Measurements from ENCODE around the gene EIF4G3. TPM values are rescaled to one million over a fixed set of nuclear protein-coding genes. Genes with fewer than 3 reads are reported as not detected.

The EIF4G3 gene
- total and polyA plus RNA-seq, 10 of the 15 experiments (the other 5 are each of a cell fraction or from before 2014, with no cell fraction given), result 7.4 to 45.1 (median 29.1) TPM

- ATAC-seq (no peak), DNase-seq (ENCODE audit: low read depth, low spot score) (no peak), FAIRE-seq (no peak)
- intact Hi-C loops (cut with micrococcal nuclease; ENCODE audit: unreplicated experiment) (no loop called here), in situ Hi-C loops (cut with MboI) (no loop called here)
- H3K9me3 ChIP-seq (replicated peaks; ENCODE audit: control insufficient read depth, insufficient read depth, low read length), result no peaks in the 10 kb centered on the region
- TF ChIP-seq SREBF1 (IDR thresholded peaks at IDR 0.05; ENCODE audit: low read length) (no peak), HSF1 (IDR thresholded peaks at IDR 0.05; ENCODE audit: low read depth, low read length) (no peak), ZNF592 (IDR thresholded peaks at IDR 0.05) (no peak), E2F8 (IDR thresholded peaks at IDR 0.05; ENCODE audit: low read depth, partially characterized antibody) (no peak), CHD1 (IDR thresholded peaks at IDR 0.05; ENCODE audit: low read depth, low read length) (no peak), POLR2AphosphoS5 (IDR thresholded peaks at IDR 0.05; ENCODE audit: low read length) (no peak), E4F1 (IDR thresholded peaks at IDR 0.05; ENCODE audit: borderline replicate concordance, partially characterized antibody) (no peak)
- H3K27ac ChIP-seq (ENCODE audit: control insufficient read depth, insufficient read depth), result no peak overlapping the region
- H3K4me1 ChIP-seq (ENCODE audit: control insufficient read depth, insufficient read depth, low read length), result no peaks in the 10 kb centered on the region
- CTCF ChIA-PET, result interaction anchor here (0.7 to 2.1 kb wide), 3 partner anchors 9 to 222 kb away, joined by 5 read pairs; no protein-coding TSS in a partner anchor
- RAD21 ChIA-PET (ENCODE audit: unreplicated experiment), result interaction anchor here (1.0 kb wide), 1 partner anchor 9 kb away, joined by 4 read pairs; no protein-coding TSS in a partner anchor
- H3K4me2 ChIP-seq (ENCODE audit: control insufficient read depth, insufficient read depth), result no peak overlapping the region
- POLR2A ChIA-PET, result no interaction called here
- peaks cover 0 to 4% of the 10 kb centered on the region in 2 experiments; a peak in 1 of 4 replicates for H3K36me3 ChIP-seq (ENCODE audit: control insufficient read depth in 2 of 2, insufficient read depth in 2 of 2, low read length in 1 of 2)
- H4K20me1 ChIP-seq (ENCODE audit: control insufficient read depth, insufficient read depth), result no peaks in the 10 kb centered on the region
- no peak overlapping the region for H3K9ac ChIP-seq (ENCODE audit: control insufficient read depth, insufficient read depth, low read length)
- H3K27me3 ChIP-seq (replicated peaks in 1 of 2; ENCODE audit: control insufficient read depth in 2 of 2, insufficient read depth in 2 of 2, low read length in 1 of 2), result no peaks in the 10 kb centered on the region
- no peak overlapping the region for H2AFZ ChIP-seq (ENCODE audit: control insufficient read depth, low read depth, low read length)
- SMC1A ChIA-PET (ENCODE audit: uncharacterized antibody, unreplicated experiment), result no interaction called here
- H3K4me3 ChIP-seq, result no peak overlapping the region
- no peaks in the 10 kb centered on the region for H3K79me2 ChIP-seq (ENCODE audit: control insufficient read depth, insufficient read depth, low read length)
- BruUV-seq (replicated peaks), result no TSS peak
- WGBS (ENCODE audit: insufficient coverage, insufficient replicate concordance, low lambda C conversion rate, missing lambda C conversion rate), result 99% methylated on average over 5 of the region's 5 CpGs
Observed at GRCh38 chr1:20972855-20973254, 203.8 kb downstream of the EIF4G3 start.

Measured in GM12878 (cell line).